GM12878 (cell line): ENCODE results near the gene COPS3. TPM values are rescaled to one million over a fixed set of nuclear protein-coding genes. Genes with fewer than 3 reads are reported as not detected.

Source experiments
- ATAC-seq: fragments of 200-7000 bp; cut with Tn5 transposase; 3 replicates; pipeline ENCODE4 v1.9.1; 2020; ENCODE audit warnings: mild to moderate bottlenecking, moderate library complexity
- BruUV-seq: library from RNA; stranded (reverse); fragments of 400-500 nt; replicated peaks from 2 replicates; lab custom pipeline; 2021; lab: Mats Ljungman, UMichigan
- CTCF ChIA-PET: fragments of 300-600 bp; sonication (Branson Sonifier 250); formaldehyde crosslinking; extraction: SDS; loops from one replicate; lab custom pipeline; 2021; ENCODE audit warnings: inconsistent platforms; lab: Yijun Ruan, JAX
- POLR2A ChIA-PET: fragments of 350-600 bp; formaldehyde crosslinking; extraction: SDS; loops from one replicate; lab custom pipeline; 2021; ENCODE audit warnings: inconsistent platforms; lab: Charles Lee
- RAD21 ChIA-PET: fragments of 300-600 bp; sonication (Branson Sonifier 250); formaldehyde crosslinking; loops from one replicate; lab custom pipeline; 2023; ENCODE audit warnings: antibody characterized with exemption; ENCODE audit not compliant: unreplicated experiment; lab: Charles Lee
- SMC1A ChIA-PET: fragments of 300-600 bp; sonication (Branson Sonifier 250); formaldehyde crosslinking; loops from one replicate; lab custom pipeline; 2023; ENCODE audit not compliant: unreplicated experiment, uncharacterized antibody; lab: Charles Lee
- DNase-seq: peaks from one replicate; pipeline ENCODE4 v3.0.0-alpha.2; 2011; ENCODE audit warnings: low read depth, low spot score
- FAIRE-seq: peaks from 3 replicates; lab custom pipeline; 2011; peaks lifted over from hg19 to GRCh38; lab: Jason Lieb, UNC
- H2AFZ ChIP-seq: 2 replicates; pipeline ENCODE4 v1.6.0; 2011; ENCODE audit warnings: low read depth, low read length, control low read depth; ENCODE audit not compliant: control insufficient read depth
- H3K27ac ChIP-seq: 2 replicates; pipeline ENCODE4 v1.5.1; 2011; ENCODE audit warnings: control low read depth; ENCODE audit not compliant: control insufficient read depth, insufficient read depth
- H3K27me3 ChIP-seq, 2 experiments: replicated peaks in 1 of 2; 2 replicates each; pipeline versions ENCODE4 v1.6.0 to v1.6.1; 2011; ENCODE audit warnings: low read length in 1 of 2; ENCODE audit not compliant: control insufficient read depth in 2 of 2, insufficient read depth in 2 of 2
- H3K36me3 ChIP-seq, 2 experiments: 2 replicates each; pipeline ENCODE4 v1.5.1; 2011; ENCODE audit warnings: low read length in 1 of 2; ENCODE audit not compliant: control insufficient read depth in 2 of 2, insufficient read depth in 2 of 2
- H3K4me1 ChIP-seq: 2 replicates; pipeline ENCODE4 v1.6.1; 2011; ENCODE audit warnings: mild to moderate bottlenecking, low read length, moderate library complexity, mixed read lengths; ENCODE audit not compliant: control insufficient read depth, insufficient read depth
- H3K4me2 ChIP-seq: 2 replicates; pipeline ENCODE4 v1.6.0; 2011; ENCODE audit warnings: control low read depth; ENCODE audit not compliant: control insufficient read depth, insufficient read depth
- H3K4me3 ChIP-seq: fragments of 200-600 bp; sonication (generic); 2 replicates; pipeline ENCODE4 v1.5.1; 2016
- H3K79me2 ChIP-seq: 2 replicates; pipeline ENCODE4 v1.6.0; 2011; ENCODE audit warnings: low read length; ENCODE audit not compliant: control insufficient read depth, insufficient read depth
- H3K9ac ChIP-seq: 2 replicates; pipeline ENCODE4 v1.8.0; 2011; ENCODE audit warnings: low read length, control low read depth, mixed read lengths; ENCODE audit not compliant: control insufficient read depth, insufficient read depth
- H3K9me3 ChIP-seq: replicated peaks from 3 replicates; pipeline ENCODE4 v1.5.1; 2011; ENCODE audit warnings: mild to moderate bottlenecking, low read length; ENCODE audit not compliant: control insufficient read depth, insufficient read depth
- H4K20me1 ChIP-seq: 2 replicates; pipeline ENCODE4 v1.6.0; 2011; ENCODE audit not compliant: control insufficient read depth, insufficient read depth
- BACH1 ChIP-seq: fragments of 450-650 bp; IDR thresholded peaks from 2 replicates; pipeline ENCODE4 v1.6.1; 2017; ENCODE audit warnings: mild to moderate bottlenecking, borderline replicate concordance
- CBX3 ChIP-seq: fragments of 200-600 bp; sonication (generic); IDR thresholded peaks from 2 replicates; pipeline ENCODE4 v1.6.1; 2016; ENCODE audit warnings: low read depth, borderline replicate concordance
- CBX5 ChIP-seq: sonication (generic); IDR thresholded peaks from 2 replicates; pipeline ENCODE4 v1.6.1; 2016; ENCODE audit warnings: low read depth, moderate library complexity, mild to moderate bottlenecking, inconsistent platforms
- CEBPB ChIP-seq, 2 experiments: fragments of 150-350 bp in 1 of 2; IDR thresholded peaks; 2 replicates each; pipeline ENCODE4 v1.6.1; 2012 to 2014; ENCODE audit warnings: low read depth in 2 of 2, low read length in 2 of 2, borderline replicate concordance in 1 of 2, inconsistent platforms in 1 of 2
- ESRRA ChIP-seq: IDR thresholded peaks from 2 replicates; pipeline ENCODE4 v1.6.1; 2012; ENCODE audit warnings: mild to moderate bottlenecking, low read length, improper control_type of control experiment
- IKZF1 ChIP-seq: fragments of 450-650 bp; conservative IDR thresholded peaks from 2 replicates; pipeline ENCODE4 v1.6.1; 2017; ENCODE audit warnings: antibody characterized with exemption, mild to moderate bottlenecking
- MEF2B ChIP-seq: fragments of 450-650 bp; IDR thresholded peaks from 2 replicates; pipeline ENCODE4 v1.6.1; 2018; ENCODE audit warnings: mild to moderate bottlenecking, moderate library complexity; ENCODE audit not compliant: partially characterized antibody, poor library complexity, severe bottlenecking
- MLLT1 ChIP-seq: fragments of 450-650 bp; IDR thresholded peaks from 2 replicates; pipeline ENCODE4 v1.6.1; 2016; ENCODE audit warnings: mild to moderate bottlenecking
- MTA3 ChIP-seq: IDR thresholded peaks from 2 replicates; pipeline ENCODE4 v1.6.1; 2012; ENCODE audit warnings: low read length, inconsistent platforms, borderline replicate concordance
- NR2C1 ChIP-seq: fragments of 450-650 bp; IDR thresholded peaks from 2 replicates; pipeline ENCODE4 v1.6.1; 2017; ENCODE audit warnings: antibody characterized with exemption, mild to moderate bottlenecking, moderate library complexity
- RB1 ChIP-seq: fragments of 450-650 bp; formaldehyde crosslinking; IDR thresholded peaks from 2 replicates; pipeline ENCODE4 v1.6.1; 2017; ENCODE audit warnings: mild to moderate bottlenecking, borderline replicate concordance
- RELA ChIP-seq: fragments of 450-650 bp; IDR thresholded peaks from 2 replicates; pipeline ENCODE4 v1.8.0; 2014; ENCODE audit warnings: borderline replicate concordance; ENCODE audit not compliant: partially characterized antibody
- SREBF2 ChIP-seq: IDR thresholded peaks from 2 replicates; pipeline ENCODE4 v1.6.1; 2012; ENCODE audit warnings: mild to moderate bottlenecking, low read length
- STAT1 ChIP-seq: fragments of 450-650 bp; conservative IDR thresholded peaks from 2 replicates; pipeline ENCODE4 v1.6.1; 2014; ENCODE audit warnings: antibody characterized with exemption, mild to moderate bottlenecking
- TAF1 ChIP-seq: IDR thresholded peaks from 2 replicates; pipeline ENCODE4 v1.6.1; 2011; ENCODE audit warnings: mild to moderate bottlenecking, low read depth, low read length, borderline replicate concordance
- TARDBP ChIP-seq: IDR thresholded peaks from 2 replicates; pipeline ENCODE4 v1.6.1; 2016; ENCODE audit warnings: borderline replicate concordance
- TBL1XR1 ChIP-seq: IDR thresholded peaks from 2 replicates; pipeline ENCODE4 v1.6.1; 2012; ENCODE audit warnings: low read depth, low read length, improper control_type of control experiment
- TCF7 ChIP-seq: IDR thresholded peaks from 2 replicates; pipeline ENCODE4 v1.6.1; 2014; ENCODE audit warnings: antibody characterized with exemption, borderline replicate concordance
- ZNF384 ChIP-seq: IDR thresholded peaks from 2 replicates; pipeline ENCODE4 v1.6.1; 2012; ENCODE audit warnings: low read depth, mild to moderate bottlenecking, low read length, improper control_type of control experiment, borderline replicate concordance
- ZNF622 ChIP-seq: fragments of 450-650 bp; IDR thresholded peaks from 2 replicates; pipeline ENCODE4 v1.6.1; 2017; ENCODE audit warnings: mild to moderate bottlenecking, inconsistent platforms
- WGBS: methylation state at CpG from one replicate; pipeline ENCODE4 v1.1.6; 2016; ENCODE audit warnings: low lambda C conversion rate; ENCODE audit not compliant: insufficient replicate concordance, insufficient coverage; ENCODE audit errors: missing lambda C conversion rate; 5-methylcytosine and 5-hydroxymethylcytosine counted together
- in situ Hi-C: fragments of 300-500 bp; cut with MboI; formaldehyde crosslinking; loops from 9 replicates; pipeline ENCODE4 v1.14.3; 2018; ENCODE audit warnings: mixed read lengths
- intact Hi-C: fragments of 100-400 bp; cut with micrococcal nuclease; formaldehyde crosslinking; loops from one replicate; pipeline ENCODE4 v1.14.2; 2022; ENCODE audit not compliant: unreplicated experiment
- polyA plus RNA-seq, 11 experiments: library from polyadenylated mRNA; depleted of rRNA in 4 of 11; unstranded in 6 of 11; stranded (reverse) in 5 of 11; fragments of >200 nt; fragmentation: Nextera tagmentation in 4 of 11; fragmentation: Illumina TruSeq in 1 of 11; extraction: Ambion mirVana in 4 of 11; extraction: Trizol in 1 of 11; gene quantifications; 1 replicate in 1 of 11; 2 replicates in 10 of 11; pipeline versions ENCODE4 v1.2.1 to v1.2.3, GENCODE V29; 2011 to 2016; ENCODE audit warnings: inconsistent platforms in 2 of 11, missing spikeins in 2 of 11, low read depth in 1 of 11
- total RNA-seq, 4 experiments: library from RNA; depleted of rRNA in 3 of 4; stranded (reverse); fragments of >200 nt in 3 of 4; fragmentation: Illumina TruSeq in 1 of 4; extraction: Trizol in 1 of 4; gene quantifications; 2 replicates each; pipeline versions ENCODE4 v1.2.1 to v1.2.3, GENCODE V29; 2013 to 2021

COPS3 gene
- total and polyA plus RNA-seq, 10 of the 15 experiments (the other 5 are each of a cell fraction or from before 2014, with no cell fraction given) = 99.7 to 187 (median 133) TPM

- TF ChIP-seq MEF2B (peak; percentile 73), RELA (peak; percentile 61), MTA3 (no peak), TAF1 (peak; percentile 93), NR2C1 (no peak), TBL1XR1 (no peak), CBX3 (no peak)
Observed at GRCh38 chr17:17237026-17237799, 43.8 kb downstream of the COPS3 start, which contains the start of gene FLCN (continued).

GRCh38 chr17:17236295-17237025 is 44.6 kb downstream of the COPS3 start:
- Histone ChIP-seq H3K79me2 (peaks cover 20% of the 10 kb centered on the region), H3K4me2 (peak overlapping the region; percentile 84), H4K20me1 (no peaks in the 10 kb centered on the region), H3K4me3 (peak overlapping the region; percentile 97), H3K27ac (peak overlapping the region; percentile 100), H2AFZ (peak overlapping the region; percentile 100), H3K9ac (peak overlapping the region; percentile 99), H3K9me3 (no peaks in the 10 kb centered on the region), H3K36me3 (peaks cover 0 to 5% of the 10 kb centered on the region in 2 experiments; a peak in 3 of 4 replicates), H3K27me3 (no peaks in the 10 kb centered on the region), H3K4me1 (peaks cover 6% of the 10 kb centered on the region)
- peak; percentile 37 for ATAC-seq
- POLR2A ChIA-PET = interaction anchor here (0.6 to 1.6 kb wide), 3 partner anchors 13 to 98 kb away, joined by 3 read pairs; no protein-coding TSS in a partner anchor
- TSS peak; percentile 88 for BruUV-seq
- RAD21 ChIA-PET = interaction anchor here (1.1 to 1.4 kb wide), 3 partner anchors 54 to 94 kb away, joined by 3 to 4 read pairs (median 3); no protein-coding TSS in a partner anchor
- 1% methylated on average over 31 of the region's 31 CpGs for WGBS
- intact Hi-C loops = loop anchor here (1.0 to 10.0 kb wide), 2 partner anchors 30 to 232 kb away; partner anchors contain the start of gene PLD6
- in situ Hi-C loops = no loop called here
- SMC1A ChIA-PET = interaction anchor here (0.6 to 1.4 kb wide), 4 partner anchors 8 to 76 kb away, joined by 3 to 5 read pairs (median 4); no protein-coding TSS in a partner anchor
- FAIRE-seq = no peak
- CTCF ChIA-PET = interaction anchor here (0.9 to 1.6 kb wide), 3 partner anchors 23 to 237 kb away, joined by 3 to 5 read pairs (median 4); no protein-coding TSS in a partner anchor
- DNase-seq = no peak
- TF ChIP-seq RB1 (no peak), IKZF1 (no peak), CBX5 (no peak), ZNF384 (no peak), MLLT1 (no peak), ESRRA (no peak), SREBF2 (no peak), TARDBP (no peak), TCF7 (no peak), STAT1 (no peak), BACH1 (no peak), CEBPB (IDR thresholded peaks at IDR 0.05; ENCODE audit: borderline replicate concordance in 1 of 2, low read depth in 2 of 2, low read length in 2 of 2) (no peak), TAF1 (no peak), ZNF622 (no peak)
